Panc1 (cell line): ENCODE measurements around the gene PGAM2.

Experiments
- CTCF ChIP-seq: fragments of 450-650 bp; IDR thresholded peaks from 2 replicates; pipeline ENCODE4 v1.5.1; 2017; ENCODE audit warnings: mild to moderate bottlenecking
- POLR2AphosphoS5 ChIP-seq: IDR thresholded peaks from 2 replicates; pipeline ENCODE4 v1.6.1; 2012; ENCODE audit warnings: mild to moderate bottlenecking, low read depth, low read length, moderate library complexity
- SIN3A ChIP-seq: IDR thresholded peaks from 2 replicates; pipeline ENCODE4 v1.6.1; 2012; ENCODE audit warnings: low read depth, mild to moderate bottlenecking, low read length, moderate library complexity, borderline replicate concordance; ENCODE audit not compliant: insufficient read depth

GRCh38 chr7:44067064-44067951, 1.9 kb upstream of the PGAM2 start:
- TF ChIP-seq POLR2AphosphoS5 (peak; percentile 10), CTCF (no peak), SIN3A (0 out of 2 replicates have a peak, but pooled peaks have one; percentile 42)
